Measurements from ENCODE around the gene LAPTM5.

Gene LAPTM5

DNA sequence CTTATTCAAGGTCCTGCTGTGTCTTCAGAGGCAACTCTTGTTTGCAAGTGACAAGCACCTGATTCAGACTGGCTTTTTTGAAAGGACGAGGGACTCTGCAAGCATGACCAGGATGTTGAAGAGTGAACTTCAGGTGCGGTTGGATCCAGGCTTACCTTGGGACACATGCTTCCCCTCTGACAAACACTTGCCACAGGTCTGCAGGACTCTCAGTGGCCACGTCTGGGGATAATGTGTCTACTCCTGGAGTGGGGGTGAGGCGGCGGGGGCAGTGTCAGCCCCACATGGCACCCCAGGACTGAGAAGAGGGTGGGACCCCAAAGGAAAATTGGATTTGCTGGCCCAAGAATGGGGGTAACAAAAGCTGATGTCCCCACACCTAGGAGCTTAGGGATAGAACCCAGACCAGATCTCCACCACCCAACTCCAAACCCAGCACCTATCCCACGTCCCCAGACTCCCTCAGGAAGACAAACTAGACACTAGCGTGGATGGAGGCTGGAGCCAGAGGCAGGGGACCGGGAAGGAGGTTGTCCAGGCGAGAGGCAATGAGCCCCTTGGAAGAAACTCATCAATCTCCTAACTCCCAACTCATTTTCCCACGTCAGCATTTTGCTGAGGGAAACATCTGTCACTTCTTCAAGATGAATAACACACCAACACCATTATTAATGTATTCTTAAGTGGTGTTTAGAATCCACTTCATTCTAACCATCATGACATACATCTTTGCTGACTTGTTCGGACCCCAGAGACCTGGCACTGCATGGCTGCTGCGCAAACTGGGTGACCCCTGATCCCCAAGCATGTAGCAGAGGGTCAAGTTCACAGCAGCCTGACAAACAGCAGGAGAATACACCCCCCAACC, 32.0 kb upstream of the LAPTM5 start:
- no peak for TF ChIP-seq CTCF (IDR thresholded peaks at IDR 0.05)

GRCh38 chr1:30788580-30789387, 31.2 kb upstream of the LAPTM5 start:
- TF ChIP-seq CTCF (IDR thresholded peaks at IDR 0.05): no peak

GRCh38 chr1:30787856-30788495, 30.4 kb upstream of the LAPTM5 start:
- no peak for TF ChIP-seq CTCF (IDR thresholded peaks at IDR 0.05)

- TF ChIP-seq CTCF (IDR thresholded peaks at IDR 0.05): no peak
Observed at GRCh38 chr1:30787266-30787665, 29.7 kb upstream of the LAPTM5 start.

DNA sequence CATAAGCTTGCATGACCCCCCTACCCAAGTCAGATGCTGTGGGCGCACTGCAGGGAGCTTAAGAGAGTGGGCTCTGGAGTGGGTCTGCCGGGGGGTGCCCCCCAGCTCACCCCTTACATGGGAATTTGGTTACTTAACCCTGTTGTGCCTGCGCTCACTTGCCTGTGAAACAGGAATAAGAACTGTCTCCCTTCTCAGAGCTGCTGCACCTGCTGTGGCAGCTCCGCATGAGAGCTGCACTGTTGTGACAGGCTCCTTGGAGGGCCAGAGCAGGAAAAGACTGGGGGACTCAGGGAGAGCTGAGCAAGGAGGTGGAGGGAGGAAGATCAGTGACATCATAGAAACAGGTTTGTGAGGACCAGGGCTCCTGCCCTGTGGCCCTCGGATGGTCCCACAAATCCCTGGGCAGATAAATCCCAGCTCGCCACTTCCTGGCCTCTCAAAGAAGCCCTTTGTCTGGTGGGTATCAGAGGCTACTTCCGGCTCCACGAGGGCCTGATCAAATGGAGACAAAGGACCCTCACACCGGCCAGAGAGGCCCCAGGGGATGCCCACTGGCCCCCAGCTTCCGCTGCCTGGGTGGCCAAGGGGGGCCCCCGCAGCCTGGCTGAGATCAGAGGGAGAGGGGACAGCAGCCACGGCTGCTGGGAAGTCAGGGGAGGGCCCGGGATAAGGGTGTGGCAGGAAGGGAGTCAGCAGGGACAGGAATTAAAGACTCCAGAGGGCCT, 28.9 kb upstream of the LAPTM5 start:
- no peak for TF ChIP-seq CTCF (IDR thresholded peaks at IDR 0.05)

DNA sequence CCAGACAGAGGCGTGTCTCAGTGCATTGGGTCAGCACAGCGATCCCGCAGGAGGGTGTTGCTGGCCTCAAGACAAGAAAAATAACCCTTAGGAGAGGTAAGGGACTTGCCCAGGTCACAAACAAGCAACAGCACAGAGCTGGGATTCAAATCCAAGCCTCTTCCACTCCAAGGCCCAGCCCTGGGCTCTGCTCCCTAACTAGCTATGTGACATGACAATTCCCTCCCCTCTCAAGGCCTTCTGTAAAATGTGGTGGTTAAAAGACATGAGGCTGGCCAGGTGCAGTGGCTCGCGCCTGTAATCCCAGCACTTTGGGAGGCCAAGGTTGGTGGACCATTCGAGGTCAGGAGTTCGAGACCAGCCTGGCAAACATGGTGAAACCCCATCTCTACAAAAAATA, 28.1 kb upstream of the LAPTM5 start:
- TF ChIP-seq CTCF (IDR thresholded peaks at IDR 0.05): no peak

GRCh38 chr1:30785181-30785580, 27.6 kb upstream of the LAPTM5 start:
- TF ChIP-seq CTCF (IDR thresholded peaks at IDR 0.05): no peak

Measured in LNCAP (cell line).